ENCODE results near the gene MYO5C.
"Not testable (repeated sequence)": the region's sequence is repeated elsewhere in the genome, so short reads cannot be mapped to it uniquely, and the experiment has no call there.

The MYO5C gene

GRCh38 chr15:52200831-52201365 lies 94.7 kb downstream of the MYO5C start:
- DNase-seq: peak; percentile 7

GRCh38 chr15:52199271-52199670 lies 96.3 kb downstream of the MYO5C start:
- DNase-seq: no peak

GRCh38 chr15:52196891-52197290 lies 98.7 kb downstream of the MYO5C start:
- DNase-seq: no peak

- peak; percentile 11 for DNase-seq
These were observed 101.8 kb downstream of the MYO5C start for GRCh38 chr15:52193791-52194190.

- no peak for DNase-seq
These were observed 102.3 kb downstream of the MYO5C start for GRCh38 chr15:52193321-52193720.

GRCh38 chr15:52191207-52191606 lies 104.4 kb downstream of the MYO5C start, which contains the start of gene GNB5:
Gene GNB5 (minus strand): TSS chr15:52191392. CDS start chr15:52184676, 6,716 bp downstream.
- DNase-seq: no peak

GRCh38 chr15:52186651-52187486 lies 108.7 kb downstream of the MYO5C start:
- DNase-seq: no peak

GRCh38 chr15:52185151-52185561 lies 110.4 kb downstream of the MYO5C start:
- no peak for DNase-seq

- no peak for DNase-seq
These were observed 110.9 kb downstream of the MYO5C start for GRCh38 chr15:52184721-52185120.

GRCh38 chr15:52183562-52184173 lies 111.9 kb downstream of the MYO5C start:
- DNase-seq: peak; percentile 38

GRCh38 chr15:52181938-52182780 lies 113.4 kb downstream of the MYO5C start:
- DNase-seq: no peak

GRCh38 chr15:52180851-52181450 lies 114.7 kb downstream of the MYO5C start:
- no peak for DNase-seq

- no peak for DNase-seq
These were observed 115.3 kb downstream of the MYO5C start for GRCh38 chr15:52180196-52180835.

- peak; percentile 63 for DNase-seq
These were observed 116.1 kb downstream of the MYO5C start for GRCh38 chr15:52179278-52180195.

- no peak for DNase-seq
These were observed 116.8 kb downstream of the MYO5C start for GRCh38 chr15:52178765-52179164.

GRCh38 chr15:52172869-52173268 lies 122.7 kb downstream of the MYO5C start:
- no peak for DNase-seq

GRCh38 chr15:52171807-52172206 lies 123.8 kb downstream of the MYO5C start:
- no peak for DNase-seq

- DNase-seq: no peak
These were observed 124.2 kb downstream of the MYO5C start for GRCh38 chr15:52171386-52171785.

GRCh38 chr15:52170199-52170598 lies 125.4 kb downstream of the MYO5C start:
- DNase-seq: not testable (repeated sequence)

- not testable (repeated sequence) for DNase-seq
These were observed 130.0 kb downstream of the MYO5C start for GRCh38 chr15:52165494-52166131.
